ENCODE results near the gene WIPI1. TPM values are rescaled to one million over a fixed set of nuclear protein-coding genes. Genes with fewer than 3 reads are reported as not detected.

The WIPI1 gene
- total and polyA plus RNA-seq, 2 of the 13 experiments (the other 11 are each of a cell fraction or from before 2014, with no cell fraction given), result 29.4 to 141 TPM

DNA sequence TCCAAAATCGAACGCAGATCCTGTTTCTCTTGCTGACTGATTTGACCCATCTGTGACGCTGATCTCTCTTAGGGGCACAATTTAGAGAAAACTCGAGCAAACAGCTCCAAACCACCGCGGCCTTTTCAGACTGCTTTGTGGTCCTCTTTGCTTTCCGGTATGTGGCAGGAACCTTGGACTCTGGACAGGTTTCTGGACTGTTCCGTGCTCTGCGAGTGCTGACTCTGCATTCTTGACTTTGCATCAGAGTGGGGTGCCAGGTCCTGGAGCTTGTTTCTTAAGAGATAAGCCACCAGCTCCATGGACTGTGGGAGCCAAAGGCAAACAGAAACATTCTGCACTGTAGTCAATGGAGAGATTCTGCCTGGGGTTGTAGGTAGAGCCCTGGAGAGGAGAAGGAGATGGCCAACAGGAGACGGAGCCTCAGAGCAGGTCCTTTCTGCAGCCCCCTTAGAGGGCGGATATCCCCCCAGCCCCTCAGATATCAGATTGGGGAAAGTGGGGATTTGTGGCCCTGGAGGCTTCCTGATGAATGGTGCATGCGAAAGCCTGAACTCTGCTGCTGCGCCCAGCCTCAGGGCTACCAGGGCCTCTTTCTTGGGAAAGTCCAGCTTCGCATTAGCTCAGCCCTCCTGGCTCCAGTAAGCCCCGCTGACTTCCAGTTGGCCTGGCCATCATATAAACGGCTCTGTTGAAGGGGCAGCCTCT lies 65.6 kb downstream of the WIPI1 start (continued):
- TF ChIP-seq ZNF510 (CRISPR knock-in tag; IDR thresholded peaks at IDR 0.05; ENCODE audit: low read depth), result peak; percentile 54; the same call in 1 of the 2 replicates
- TF ChIP-seq ZBTB42 (CRISPR knock-in tag; IDR thresholded peaks at IDR 0.05), result no peak
- no peak for TF ChIP-seq ZNF678 (CRISPR knock-in tag; IDR thresholded peaks at IDR 0.05)
- TF ChIP-seq NR3C1 (CRISPR knock-in tag; IDR thresholded peaks at IDR 0.05), result no peak
- no peak for TF ChIP-seq NFYC (CRISPR knock-in tag; IDR thresholded peaks at IDR 0.05)
- TF ChIP-seq, protein P1, sequence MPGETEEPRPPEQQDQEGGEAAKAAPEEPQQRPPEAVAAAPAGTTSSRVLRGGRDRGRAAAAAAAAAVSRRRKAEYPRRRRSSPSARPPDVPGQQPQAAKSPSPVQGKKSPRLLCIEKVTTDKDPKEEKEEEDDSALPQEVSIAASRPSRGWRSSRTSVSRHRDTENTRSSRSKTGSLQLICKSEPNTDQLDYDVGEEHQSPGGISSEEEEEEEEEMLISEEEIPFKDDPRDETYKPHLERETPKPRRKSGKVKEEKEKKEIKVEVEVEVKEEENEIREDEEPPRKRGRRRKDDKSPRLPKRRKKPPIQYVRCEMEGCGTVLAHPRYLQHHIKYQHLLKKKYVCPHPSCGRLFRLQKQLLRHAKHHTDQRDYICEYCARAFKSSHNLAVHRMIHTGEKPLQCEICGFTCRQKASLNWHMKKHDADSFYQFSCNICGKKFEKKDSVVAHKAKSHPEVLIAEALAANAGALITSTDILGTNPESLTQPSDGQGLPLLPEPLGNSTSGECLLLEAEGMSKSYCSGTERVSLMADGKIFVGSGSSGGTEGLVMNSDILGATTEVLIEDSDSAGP (CRISPR knock-in tag; IDR thresholded peaks at IDR 0.05; ENCODE audit: borderline replicate concordance), result peak; percentile 53; the same call in 1 of the 2 replicates
- TF ChIP-seq ZNF766 (CRISPR knock-in tag; IDR thresholded peaks at IDR 0.05; ENCODE audit: borderline replicate concordance), result peak; percentile 59; the same call in 1 of the 2 replicates
- peak; percentile 88 for TF ChIP-seq IRF2 (CRISPR knock-in tag; IDR thresholded peaks at IDR 0.05)
- TF ChIP-seq, protein P2, sequence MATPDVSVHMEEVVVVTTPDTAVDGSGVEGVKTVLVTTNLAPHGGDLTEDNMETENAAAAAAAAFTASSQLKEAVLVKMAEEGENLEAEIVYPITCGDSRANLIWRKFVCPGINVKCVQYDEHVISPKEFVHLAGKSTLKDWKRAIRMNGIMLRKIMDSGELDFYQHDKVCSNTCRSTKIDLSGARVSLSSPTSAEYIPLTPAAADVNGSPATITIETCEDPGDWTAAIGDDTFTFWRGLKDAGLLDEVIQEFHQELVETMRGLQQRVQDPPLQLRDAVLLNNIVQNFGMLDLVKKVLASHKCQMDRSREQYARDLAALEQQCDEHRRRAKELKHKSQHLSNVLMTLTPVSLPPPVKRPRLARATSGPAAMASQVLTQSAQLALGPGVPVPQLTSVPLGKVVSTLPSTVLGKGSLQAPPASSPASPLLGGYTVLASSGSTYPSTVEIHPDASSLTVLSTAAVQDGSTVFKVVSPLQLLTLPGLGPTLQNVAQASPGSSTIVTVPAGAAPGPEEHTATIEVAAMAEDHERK (CRISPR knock-in tag; IDR thresholded peaks at IDR 0.05; ENCODE audit: low read depth), result no peak
- TF ChIP-seq, protein P3, sequence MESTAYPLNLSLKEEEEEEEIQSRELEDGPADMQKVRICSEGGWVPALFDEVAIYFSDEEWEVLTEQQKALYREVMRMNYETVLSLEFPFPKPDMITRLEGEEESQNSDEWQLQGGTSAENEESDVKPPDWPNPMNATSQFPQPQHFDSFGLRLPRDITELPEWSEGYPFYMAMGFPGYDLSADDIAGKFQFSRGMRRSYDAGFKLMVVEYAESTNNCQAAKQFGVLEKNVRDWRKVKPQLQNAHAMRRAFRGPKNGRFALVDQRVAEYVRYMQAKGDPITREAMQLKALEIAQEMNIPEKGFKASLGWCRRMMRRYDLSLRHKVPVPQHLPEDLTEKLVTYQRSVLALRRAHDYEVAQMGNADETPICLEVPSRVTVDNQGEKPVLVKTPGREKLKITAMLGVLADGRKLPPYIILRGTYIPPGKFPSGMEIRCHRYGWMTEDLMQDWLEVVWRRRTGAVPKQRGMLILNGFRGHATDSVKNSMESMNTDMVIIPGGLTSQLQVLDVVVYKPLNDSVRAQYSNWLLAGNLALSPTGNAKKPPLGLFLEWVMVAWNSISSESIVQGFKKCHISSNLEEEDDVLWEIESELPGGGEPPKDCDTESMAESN (CRISPR knock-in tag; conservative IDR thresholded peaks at IDR 0.05), result no peak
- TF ChIP-seq ZNF800 (CRISPR knock-in tag; IDR thresholded peaks at IDR 0.05), result no peak
- no peak for TF ChIP-seq ZNF569 (CRISPR knock-in tag; IDR thresholded peaks at IDR 0.05; ENCODE audit: borderline replicate concordance)
- no peak; the same call in 1 of the 2 replicates for TF ChIP-seq NR2C2 (CRISPR knock-in tag; IDR thresholded peaks at IDR 0.05; ENCODE audit: borderline replicate concordance)
- TF ChIP-seq IKZF5 (CRISPR knock-in tag; IDR thresholded peaks at IDR 0.05), result peak; percentile 89; the same call in 1 of the 2 replicates
- no peak for TF ChIP-seq SMARCE1 (IDR thresholded peaks at IDR 0.05; ENCODE audit: borderline replicate concordance)
- TF ChIP-seq, protein P4, sequence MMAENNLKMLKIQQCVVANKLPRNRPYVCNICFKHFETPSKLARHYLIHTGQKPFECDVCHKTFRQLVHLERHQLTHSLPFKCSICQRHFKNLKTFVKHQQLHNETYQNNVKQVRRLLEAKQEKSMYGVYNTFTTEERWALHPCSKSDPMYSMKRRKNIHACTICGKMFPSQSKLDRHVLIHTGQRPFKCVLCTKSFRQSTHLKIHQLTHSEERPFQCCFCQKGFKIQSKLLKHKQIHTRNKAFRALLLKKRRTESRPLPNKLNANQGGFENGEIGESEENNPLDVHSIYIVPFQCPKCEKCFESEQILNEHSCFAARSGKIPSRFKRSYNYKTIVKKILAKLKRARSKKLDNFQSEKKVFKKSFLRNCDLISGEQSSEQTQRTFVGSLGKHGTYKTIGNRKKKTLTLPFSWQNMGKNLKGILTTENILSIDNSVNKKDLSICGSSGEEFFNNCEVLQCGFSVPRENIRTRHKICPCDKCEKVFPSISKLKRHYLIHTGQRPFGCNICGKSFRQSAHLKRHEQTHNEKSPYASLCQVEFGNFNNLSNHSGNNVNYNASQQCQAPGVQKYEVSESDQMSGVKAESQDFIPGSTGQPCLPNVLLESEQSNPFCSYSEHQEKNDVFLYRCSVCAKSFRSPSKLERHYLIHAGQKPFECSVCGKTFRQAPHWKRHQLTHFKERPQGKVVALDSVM (CRISPR knock-in tag; IDR thresholded peaks at IDR 0.05), result no peak
- TF ChIP-seq FOXJ3 (CRISPR knock-in tag; IDR thresholded peaks at IDR 0.05; ENCODE audit: borderline replicate concordance), result no peak
- no peak; the same call in 1 of the 2 replicates for TF ChIP-seq ZSCAN9 (CRISPR knock-in tag; IDR thresholded peaks at IDR 0.05; ENCODE audit: borderline replicate concordance)

Data from HepG2 (cell line).